WERI-Rb-1 (cell line): Measurements from ENCODE around the gene PLPPR5.

Experiments
- DNase-seq: peaks from one replicate; pipeline ENCODE4 v3.0.0-alpha.2; 2020
- H3K27ac ChIP-seq: fragments of 250-450 bp; sonication (Bioruptor Pico); 2 replicates; pipeline ENCODE4 v1.5.1; 2020; ENCODE audit warnings: mild to moderate bottlenecking, moderate library complexity
- H3K27me3 ChIP-seq: fragments of 250-450 bp; sonication (Bioruptor Pico); 2 replicates; pipeline ENCODE4 v1.5.1; 2021; ENCODE audit warnings: mild to moderate bottlenecking, low read depth, moderate library complexity; ENCODE audit not compliant: insufficient read depth, severe bottlenecking
- H3K36me3 ChIP-seq: fragments of 250-450 bp; sonication (Bioruptor Pico); 2 replicates; pipeline ENCODE4 v1.5.1; 2020; ENCODE audit warnings: mild to moderate bottlenecking, moderate library complexity
- H3K4me3 ChIP-seq: 2 replicates; pipeline ENCODE4 v1.5.1; 2011; ENCODE audit warnings: low read depth, mild to moderate bottlenecking, control low read depth, low read length
- H3K9me3 ChIP-seq: fragments of 250-450 bp; sonication (Bioruptor Pico); 2 replicates; pipeline ENCODE4 v1.5.1; 2021; ENCODE audit warnings: mild to moderate bottlenecking, moderate library complexity; ENCODE audit not compliant: severe bottlenecking
- TF ChIP-seq, protein P1 (sequence below): IDR thresholded peaks from 2 replicates; pipeline ENCODE4 v1.5.1; 2011; ENCODE audit warnings: low read depth, mild to moderate bottlenecking, control low read depth, inconsistent platforms, low read length

PLPPR5 gene

DNA sequence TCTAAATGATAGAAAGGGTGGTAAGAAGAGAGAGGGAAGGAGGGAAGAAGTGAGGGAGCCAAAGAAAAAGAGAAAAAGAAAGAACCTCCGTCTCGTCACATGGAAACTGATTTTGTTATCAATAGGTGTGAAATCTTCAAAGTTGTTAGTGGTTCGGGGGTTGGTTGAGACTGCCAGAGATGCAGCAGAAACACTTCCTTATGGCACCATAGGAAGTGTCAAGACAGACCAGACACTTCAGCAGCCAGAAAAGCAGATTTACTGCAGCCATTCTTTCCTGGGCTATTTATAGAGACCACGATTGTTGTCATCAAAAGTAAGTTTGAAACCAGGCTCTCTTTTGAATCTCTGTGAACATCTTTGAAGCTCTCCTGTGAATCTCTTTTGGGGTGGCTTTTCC is 150.5 kb downstream of the PLPPR5 start:
- Histone ChIP-seq H3K36me3 (no peaks in the 10 kb centered on the region), H3K9me3 (no peaks in the 10 kb centered on the region), H3K27me3 (no peaks in the 10 kb centered on the region), H3K4me3 (no peak overlapping the region), H3K27ac (no peak overlapping the region)
- no peak for DNase-seq
- TF ChIP-seq, protein P1, sequence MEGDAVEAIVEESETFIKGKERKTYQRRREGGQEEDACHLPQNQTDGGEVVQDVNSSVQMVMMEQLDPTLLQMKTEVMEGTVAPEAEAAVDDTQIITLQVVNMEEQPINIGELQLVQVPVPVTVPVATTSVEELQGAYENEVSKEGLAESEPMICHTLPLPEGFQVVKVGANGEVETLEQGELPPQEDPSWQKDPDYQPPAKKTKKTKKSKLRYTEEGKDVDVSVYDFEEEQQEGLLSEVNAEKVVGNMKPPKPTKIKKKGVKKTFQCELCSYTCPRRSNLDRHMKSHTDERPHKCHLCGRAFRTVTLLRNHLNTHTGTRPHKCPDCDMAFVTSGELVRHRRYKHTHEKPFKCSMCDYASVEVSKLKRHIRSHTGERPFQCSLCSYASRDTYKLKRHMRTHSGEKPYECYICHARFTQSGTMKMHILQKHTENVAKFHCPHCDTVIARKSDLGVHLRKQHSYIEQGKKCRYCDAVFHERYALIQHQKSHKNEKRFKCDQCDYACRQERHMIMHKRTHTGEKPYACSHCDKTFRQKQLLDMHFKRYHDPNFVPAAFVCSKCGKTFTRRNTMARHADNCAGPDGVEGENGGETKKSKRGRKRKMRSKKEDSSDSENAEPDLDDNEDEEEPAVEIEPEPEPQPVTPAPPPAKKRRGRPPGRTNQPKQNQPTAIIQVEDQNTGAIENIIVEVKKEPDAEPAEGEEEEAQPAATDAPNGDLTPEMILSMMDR, result no peak

DNA sequence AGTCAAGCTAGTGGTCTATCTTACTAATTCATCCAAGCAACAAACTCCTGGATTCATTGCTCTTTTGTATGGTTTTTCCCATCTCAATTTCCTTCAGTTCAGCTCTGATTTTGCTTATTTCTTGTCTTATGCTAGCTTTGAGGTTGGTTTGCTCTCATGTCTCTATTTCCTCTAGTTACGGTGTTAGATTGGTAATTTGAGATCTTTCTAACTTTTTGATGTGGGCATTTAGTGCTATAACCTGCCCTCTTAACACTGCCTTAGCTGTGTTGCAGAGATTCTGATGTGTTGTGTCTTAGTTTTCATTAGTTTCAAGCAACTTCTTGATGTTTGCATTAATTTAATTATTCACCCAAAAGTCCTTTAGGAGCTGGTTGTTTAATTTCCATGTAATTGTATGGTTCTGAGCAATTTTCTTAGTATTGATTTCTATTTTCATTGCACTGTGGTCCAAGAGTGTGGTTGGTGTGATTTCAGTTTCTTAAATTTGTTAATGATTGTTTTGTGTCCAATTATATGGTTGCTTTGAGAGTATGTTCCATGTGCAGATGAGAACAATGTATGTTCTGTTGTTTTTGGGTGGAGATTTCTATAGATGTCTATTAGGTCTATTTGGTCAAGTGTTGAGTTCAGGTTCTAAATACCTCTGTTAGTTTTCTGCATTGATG is 154.6 kb downstream of the PLPPR5 start:
- TF ChIP-seq, protein P1, result no peak
- Histone ChIP-seq H3K4me3 (no peak overlapping the region), H3K27me3 (no peaks in the 10 kb centered on the region), H3K9me3 (no peaks in the 10 kb centered on the region), H3K36me3 (no peaks in the 10 kb centered on the region), H3K27ac (no peak overlapping the region)
- no peak for DNase-seq

DNA sequence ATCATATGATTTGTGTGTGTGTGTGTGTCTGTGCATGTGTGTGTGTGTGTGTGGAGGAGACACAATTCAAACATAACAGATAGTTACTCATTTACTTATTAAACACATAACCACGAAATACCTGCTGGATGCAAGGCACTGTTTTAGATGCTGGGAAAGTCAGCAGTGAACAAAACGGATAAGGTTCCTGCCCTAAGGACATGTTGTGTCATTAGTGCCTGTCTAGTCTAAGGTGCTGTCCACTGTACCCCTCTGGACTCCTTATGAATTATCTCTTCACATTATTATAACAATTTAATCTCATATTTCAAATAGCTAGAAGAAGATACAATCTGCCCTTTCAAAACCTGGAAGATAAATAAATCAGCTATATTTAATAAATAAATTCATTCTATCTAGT is 162.4 kb downstream of the PLPPR5 start:
- H3K36me3 ChIP-seq, result no peaks in the 10 kb centered on the region
- H3K27ac ChIP-seq, result no peak overlapping the region
- H3K4me3 ChIP-seq, result no peak overlapping the region
- DNase-seq, result no peak
- TF ChIP-seq, protein P1, result no peak
- H3K27me3 ChIP-seq, result no peaks in the 10 kb centered on the region
- no peaks in the 10 kb centered on the region for H3K9me3 ChIP-seq
